ENCODE results near the gene SBNO2. TPM values are rescaled to one million over a fixed set of nuclear protein-coding genes. Genes with fewer than 3 reads are reported as not detected.
A peak's percentile ranks its signal among the peaks of the same experiment; 100 is the strongest.

The SBNO2 gene
- total and polyA plus RNA-seq, 9 of the 15 experiments (the other 6 are each of a cell fraction or from before 2014, with no cell fraction given) = 0.01 to 46.2 (median 6.7) TPM

DNA sequence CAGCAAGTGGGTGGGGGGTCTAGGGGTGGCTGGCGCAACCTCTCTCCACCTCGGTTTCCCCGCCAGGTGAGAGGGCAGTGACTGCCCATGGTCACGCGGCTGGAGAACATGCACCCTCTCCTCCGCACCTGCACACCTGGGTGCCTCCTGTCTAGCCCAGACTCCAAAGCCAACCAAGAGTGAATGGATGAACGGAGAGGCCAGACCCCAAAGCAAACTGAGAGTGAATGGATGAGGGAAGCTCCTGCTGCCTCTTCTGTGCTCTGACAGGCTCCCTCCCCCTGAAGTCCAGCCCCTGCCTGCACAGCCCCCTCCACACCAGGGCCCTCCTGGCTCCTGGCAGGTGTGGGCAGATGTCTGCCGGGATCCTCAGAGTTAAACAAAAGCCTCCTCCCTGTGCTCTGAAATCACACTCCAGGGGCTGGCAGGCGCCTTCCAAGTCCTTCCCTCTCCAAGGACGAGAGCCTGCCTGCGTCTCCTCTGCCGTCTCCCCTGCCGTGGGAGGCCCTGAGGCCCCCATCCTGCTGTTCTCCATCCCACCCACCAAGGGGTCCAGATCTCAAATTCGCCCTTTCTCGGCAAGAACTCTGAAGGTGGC, 2.2 kb downstream of the SBNO2 start:
- FAIRE-seq (no peak), ATAC-seq (no peak), DNase-seq (ENCODE audit: extremely low read depth in 1 of 4, low spot score in 3 of 4) (no peak)
- H3K36me3 ChIP-seq (ENCODE audit: control insufficient read depth, insufficient read depth, low read length) = peaks cover 43% of the 10 kb centered on the region; the same call in 2 of the 3 replicates
- in situ Hi-C loops (cut with MboI) (no loop called here), intact Hi-C loops (cut with micrococcal nuclease) (no loop called here)
- peaks cover 12% of the 10 kb centered on the region for H4K20me1 ChIP-seq (replicated peaks; ENCODE audit: control insufficient read depth, insufficient read depth, low read length)
- no peaks in the 10 kb centered on the region for H3K27me3 ChIP-seq (ENCODE audit: control insufficient read depth in 2 of 2, insufficient read depth in 2 of 2, low read length in 2 of 2)
- H3K79me2 ChIP-seq (ENCODE audit: control insufficient read depth, insufficient read depth, low read length) = peaks cover 72% of the 10 kb centered on the region
- CTCF ChIA-PET (ENCODE audit: low intra/inter-chr PET ratio) = no interaction called here
- peak overlapping the region in 1 of 2 experiments; percentile 98; a peak in 2 of 4 replicates for H3K9ac ChIP-seq (ENCODE audit: insufficient read depth in 1 of 2, low read depth in 2 of 2, low read length in 2 of 2)
- no peak for TF ChIP-seq CBX5 (IDR thresholded peaks at IDR 0.05; ENCODE audit: borderline replicate concordance, low read depth)
- TF ChIP-seq ZBTB7A (IDR thresholded peaks at IDR 0.05; ENCODE audit: borderline replicate concordance, control insufficient read depth, low read depth, low read length) = 0 out of 2 replicates have a peak, but pooled peaks have one; percentile 13
- TF ChIP-seq CHD1 (IDR thresholded peaks at IDR 0.05; ENCODE audit: low read length) = no peak
- TF ChIP-seq KLF10 (CRISPR knock-in tag; IDR thresholded peaks at IDR 0.05) = no peak
- TF ChIP-seq, protein P1, sequence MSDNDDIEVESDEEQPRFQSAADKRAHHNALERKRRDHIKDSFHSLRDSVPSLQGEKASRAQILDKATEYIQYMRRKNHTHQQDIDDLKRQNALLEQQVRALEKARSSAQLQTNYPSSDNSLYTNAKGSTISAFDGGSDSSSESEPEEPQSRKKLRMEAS (CRISPR knock-in tag; IDR thresholded peaks at IDR 0.05) = 0 out of 2 replicates have a peak, but pooled peaks have one; percentile 25
- TF ChIP-seq, protein P2, sequence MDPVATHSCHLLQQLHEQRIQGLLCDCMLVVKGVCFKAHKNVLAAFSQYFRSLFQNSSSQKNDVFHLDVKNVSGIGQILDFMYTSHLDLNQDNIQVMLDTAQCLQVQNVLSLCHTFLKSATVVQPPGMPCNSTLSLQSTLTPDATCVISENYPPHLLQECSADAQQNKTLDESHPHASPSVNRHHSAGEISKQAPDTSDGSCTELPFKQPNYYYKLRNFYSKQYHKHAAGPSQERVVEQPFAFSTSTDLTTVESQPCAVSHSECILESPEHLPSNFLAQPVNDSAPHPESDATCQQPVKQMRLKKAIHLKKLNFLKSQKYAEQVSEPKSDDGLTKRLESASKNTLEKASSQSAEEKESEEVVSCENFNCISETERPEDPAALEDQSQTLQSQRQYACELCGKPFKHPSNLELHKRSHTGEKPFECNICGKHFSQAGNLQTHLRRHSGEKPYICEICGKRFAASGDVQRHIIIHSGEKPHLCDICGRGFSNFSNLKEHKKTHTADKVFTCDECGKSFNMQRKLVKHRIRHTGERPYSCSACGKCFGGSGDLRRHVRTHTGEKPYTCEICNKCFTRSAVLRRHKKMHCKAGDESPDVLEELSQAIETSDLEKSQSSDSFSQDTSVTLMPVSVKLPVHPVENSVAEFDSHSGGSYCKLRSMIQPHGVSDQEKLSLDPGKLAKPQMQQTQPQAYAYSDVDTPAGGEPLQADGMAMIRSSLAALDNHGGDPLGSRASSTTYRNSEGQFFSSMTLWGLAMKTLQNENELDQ (CRISPR knock-in tag; IDR thresholded peaks at IDR 0.05; ENCODE audit: borderline replicate concordance) = no peak
- no peaks in the 10 kb centered on the region for H3K9me3 ChIP-seq (replicated peaks; ENCODE audit: control insufficient read depth, insufficient read depth, low read depth, low read length)
- H3K4me3 ChIP-seq = no peak overlapping the region
- BruUV-seq (replicated peaks) = no TSS peak
- H2AFZ ChIP-seq (ENCODE audit: low read depth, low read length) = no peak overlapping the region
- WGBS (ENCODE audit: insufficient coverage, low coverage, missing lambda C conversion rate) = 86% methylated on average over 11 of the region's 15 CpGs
- H3K27ac ChIP-seq (ENCODE audit: extremely low read depth, low read depth, low read length) = no peak overlapping the region
- POLR2A ChIA-PET = interaction anchor here (1.1 kb wide), 1 partner anchor 11 kb away, joined by 3 read pairs; no protein-coding TSS in a partner anchor
- H3K9me1 ChIP-seq (ENCODE audit: control insufficient read depth, insufficient read depth, low read length) = no peaks in the 10 kb centered on the region
- 0 out of 2 replicates have a peak overlapping the region, but pooled peaks have one; percentile 88 for H3K4me2 ChIP-seq (ENCODE audit: insufficient read depth, low read length)
- H3K4me1 ChIP-seq (replicated peaks in 1 of 2; ENCODE audit: control insufficient read depth in 2 of 2, insufficient read depth in 2 of 2, low read length in 2 of 2) = peaks cover 33 to 83% of the 10 kb centered on the region in 2 experiments
